H9 (cell line): ENCODE data around the gene SLC35E3. TPM values are rescaled to one million over a fixed set of nuclear protein-coding genes. Genes with fewer than 3 reads are reported as not detected.

ENCODE experiments used
- DNase-seq: peaks from one replicate; pipeline ENCODE4 v3.0.0-alpha.2; 2017
- H2AFZ ChIP-seq: one replicate; pipeline ENCODE4 v1.6.1; 2013; ENCODE audit warnings: mild to moderate bottlenecking, low read length, control low read depth, moderate library complexity
- H2AK5ac ChIP-seq: 2 replicates; pipeline ENCODE4 v1.6.1; 2013; ENCODE audit warnings: low read length, control low read depth, mixed read lengths; ENCODE audit not compliant: insufficient read length
- H2BK120ac ChIP-seq: one replicate; pipeline ENCODE4 v1.6.1; 2013; ENCODE audit warnings: low read depth, mild to moderate bottlenecking, low read length, control low read depth, inconsistent platforms; ENCODE audit not compliant: poor library complexity, severe bottlenecking
- H2BK12ac ChIP-seq: 2 replicates; pipeline ENCODE4 v1.6.1; 2013; ENCODE audit warnings: low read length, control low read depth, mixed read lengths, low read depth; ENCODE audit not compliant: insufficient read length
- H2BK15ac ChIP-seq: 2 replicates; pipeline ENCODE4 v1.6.1; 2013; ENCODE audit warnings: low read depth, low read length, control low read depth
- H2BK20ac ChIP-seq: one replicate; pipeline ENCODE4 v1.6.1; 2013; ENCODE audit warnings: low read depth, mild to moderate bottlenecking, low read length, control low read depth, inconsistent platforms; ENCODE audit not compliant: poor library complexity, severe bottlenecking
- H2BK5ac ChIP-seq: 2 replicates; pipeline ENCODE4 v1.6.1; 2013; ENCODE audit warnings: low read length, control low read depth, mixed read lengths; ENCODE audit not compliant: insufficient read length
- H3K14ac ChIP-seq: 2 replicates; pipeline ENCODE4 v1.6.1; 2013; ENCODE audit warnings: low read length, control low read depth; ENCODE audit not compliant: insufficient read depth
- H3K18ac ChIP-seq: 2 replicates; pipeline ENCODE4 v1.6.1; 2013; ENCODE audit warnings: low read depth, mild to moderate bottlenecking, mixed read lengths, low read length, control low read depth; ENCODE audit not compliant: insufficient read length
- H3K23ac ChIP-seq: 2 replicates; pipeline ENCODE4 v1.6.1; 2013; ENCODE audit warnings: low read length, control low read depth, mixed read lengths, low read depth; ENCODE audit not compliant: insufficient read length
- H3K23me2 ChIP-seq: 2 replicates; pipeline ENCODE4 v1.6.1; 2013; ENCODE audit warnings: low read depth, mild to moderate bottlenecking, mixed read lengths, low read length, control low read depth; ENCODE audit not compliant: insufficient read length, poor library complexity, severe bottlenecking
- H3K27ac ChIP-seq: 2 replicates; pipeline ENCODE4 v1.5.1; 2013; ENCODE audit warnings: low read length, control low read depth, mixed read lengths, low read depth; ENCODE audit not compliant: insufficient read length
- H3K27me3 ChIP-seq: 2 replicates; pipeline ENCODE4 v1.6.1; 2013; ENCODE audit warnings: low read length, control low read depth, inconsistent platforms; ENCODE audit not compliant: insufficient read depth
- H3K4ac ChIP-seq: 2 replicates; pipeline ENCODE4 v1.6.1; 2013; ENCODE audit warnings: low read depth, mild to moderate bottlenecking, control low read depth, inconsistent platforms, low read length, moderate library complexity
- H3K4me1 ChIP-seq: 2 replicates; pipeline ENCODE4 v1.6.1; 2013; ENCODE audit warnings: low read length, control low read depth, inconsistent platforms; ENCODE audit not compliant: insufficient read depth
- H3K4me2 ChIP-seq: 2 replicates; pipeline ENCODE4 v1.6.1; 2013; ENCODE audit warnings: low read length, control low read depth, mixed read lengths; ENCODE audit not compliant: insufficient read length, insufficient read depth
- H3K56ac ChIP-seq: 2 replicates; pipeline ENCODE4 v1.6.1; 2013; ENCODE audit warnings: low read depth, mild to moderate bottlenecking, mixed read lengths, low read length, control low read depth; ENCODE audit not compliant: insufficient read length
- H3K79me1 ChIP-seq: 2 replicates; pipeline ENCODE4 v1.6.1; 2013; ENCODE audit warnings: low read depth, mild to moderate bottlenecking, moderate library complexity, low read length, control low read depth, inconsistent platforms; ENCODE audit not compliant: insufficient read depth, poor library complexity, severe bottlenecking
- H3K79me2 ChIP-seq: 2 replicates; pipeline ENCODE4 v1.6.1; 2013; ENCODE audit warnings: low read length, control low read depth, inconsistent platforms; ENCODE audit not compliant: insufficient read depth
- H3K9ac ChIP-seq: 2 replicates; pipeline ENCODE4 v1.6.1; 2013; ENCODE audit warnings: low read length, control low read depth, mixed read lengths; ENCODE audit not compliant: insufficient read length; ENCODE audit errors: extremely low read depth
- H3K9me3 ChIP-seq: one replicate; pipeline ENCODE4 v1.6.1; 2013; ENCODE audit warnings: low read depth, low read length, inconsistent platforms; ENCODE audit not compliant: control insufficient read depth
- H3T11ph ChIP-seq: one replicate; pipeline ENCODE4 v1.6.1; 2013; ENCODE audit warnings: mild to moderate bottlenecking, low read length, control low read depth, inconsistent platforms
- H4K20me1 ChIP-seq: one replicate; pipeline ENCODE4 v1.6.1; 2013; ENCODE audit not compliant: control insufficient read depth, insufficient read length, insufficient read depth
- H4K5ac ChIP-seq: 2 replicates; pipeline ENCODE4 v1.6.1; 2013; ENCODE audit warnings: low read depth, mild to moderate bottlenecking, mixed read lengths, low read length, control low read depth; ENCODE audit not compliant: insufficient read length
- H4K8ac ChIP-seq: replicated peaks from 2 replicates; pipeline ENCODE4 v1.6.1; 2013; ENCODE audit warnings: low read length, control low read depth, mixed read lengths, low read depth; ENCODE audit not compliant: insufficient read length
- H4K91ac ChIP-seq: 2 replicates; pipeline ENCODE4 v1.6.1; 2013; ENCODE audit warnings: low read depth, mild to moderate bottlenecking, moderate library complexity, mixed read lengths, low read length, control low read depth; ENCODE audit not compliant: insufficient read length
- H3K27ac Mint-ChIP-seq, 3 experiments: 2 replicates in 2 of 3; 3 replicates in 1 of 3; pipeline ENCODE4 v1.8.0; 2020 to 2021; ENCODE audit warnings: mixed read lengths in 3 of 3, mild to moderate bottlenecking in 1 of 3, moderate library complexity in 1 of 3
- H3K27me3 Mint-ChIP-seq: 2 replicates; pipeline ENCODE4 v1.8.0; 2021; ENCODE audit warnings: low read depth, mild to moderate bottlenecking, moderate library complexity, mixed read lengths
- H3K36me3 Mint-ChIP-seq, 3 experiments: 2 replicates in 2 of 3; 3 replicates in 1 of 3; pipeline ENCODE4 v1.8.0; 2020 to 2021; ENCODE audit warnings: low read depth in 3 of 3, mixed read lengths in 3 of 3; ENCODE audit not compliant: insufficient read depth in 1 of 3
- H3K4me1 Mint-ChIP-seq, 2 experiments: 2 replicates each; pipeline ENCODE4 v1.8.0; 2020; ENCODE audit warnings: mixed read lengths in 2 of 2
- H3K4me3 Mint-ChIP-seq, 2 experiments: 2 replicates in 1 of 2; 3 replicates in 1 of 2; pipeline ENCODE4 v1.8.0; 2020 to 2021; ENCODE audit warnings: mild to moderate bottlenecking in 2 of 2, mixed read lengths in 2 of 2, moderate library complexity in 1 of 2
- H3K9me3 Mint-ChIP-seq, 2 experiments: 2 replicates in 1 of 2; 3 replicates in 1 of 2; pipeline ENCODE4 v1.8.0; 2020; ENCODE audit warnings: mild to moderate bottlenecking in 2 of 2, mixed read lengths in 2 of 2, moderate library complexity in 1 of 2
- WGBS: extraction: QIAGEN DNeasy Blood & Tissue Kit; methylation state at CpG from one replicate; pipeline ENCODE4 v1.1.7; 2013; ENCODE audit warnings: missing lambda C conversion rate, low lambda C conversion rate, mixed read lengths; ENCODE audit not compliant: insufficient read length; ENCODE audit errors: extremely low coverage; 5-methylcytosine and 5-hydroxymethylcytosine counted together
- total RNA-seq: library from RNA; stranded (reverse); gene quantifications from 2 replicates; pipeline ENCODE4 v1.2.1, GENCODE V29; 2021
- TF ChIP-seq, protein P1 (sequence below): fragments of 200-600 bp; sonication (generic); conservative IDR thresholded peaks from 3 replicates; pipeline ENCODE4 v1.8.0; 2021; ENCODE audit warnings: antibody characterized with exemption, mild to moderate bottlenecking

SLC35E3 gene
- total RNA-seq, 1 experiment from 2014 or later, result 17.9 TPM

DNA sequence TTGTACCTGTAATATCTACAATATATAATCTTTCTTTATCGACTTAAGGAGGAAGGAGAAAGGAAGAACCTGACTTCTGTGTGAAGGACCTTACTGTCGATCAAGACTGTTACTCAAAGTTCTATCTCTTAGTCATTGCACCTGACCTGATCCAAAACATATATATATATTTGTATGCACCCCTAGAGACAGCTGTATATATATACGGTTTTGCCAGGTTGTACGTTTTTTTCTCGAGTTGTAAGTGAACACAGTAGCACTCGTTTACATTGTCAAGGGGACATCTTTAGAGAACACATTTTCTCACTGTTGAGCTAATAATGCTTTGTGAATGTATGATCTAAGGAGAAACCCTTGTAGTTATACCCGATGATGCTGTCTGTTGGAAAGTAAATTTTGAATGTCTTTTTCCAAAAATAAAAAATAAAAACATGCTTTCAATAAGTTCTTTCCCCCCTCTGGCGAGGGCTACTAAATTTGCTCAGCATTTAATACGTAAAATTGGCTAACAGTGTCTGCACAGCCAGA, 536 bp upstream of the SLC35E3 start:
- no peak overlapping the region for H3K27ac ChIP-seq
- no peak overlapping the region for H3T11ph ChIP-seq
- Mint-ChIP-seq H3K9me3 (no peaks in the 10 kb centered on the region), H3K27ac (peak overlapping the region in 1 of 3 experiments; percentile 92; a peak in 3 of 7 replicates), H3K4me3 (peak overlapping the region; percentile 96 to 99), H3K36me3 (peaks cover 0 to 30% (median 26%) of the 10 kb centered on the region in 3 experiments; a peak in 6 of 7 replicates), H3K27me3 (no peaks in the 10 kb centered on the region), H3K4me1 (peaks cover 12 to 17% of the 10 kb centered on the region in 2 experiments)
- no peak overlapping the region for H3K56ac ChIP-seq
- no peak overlapping the region for H3K23ac ChIP-seq
- no peak overlapping the region for H3K14ac ChIP-seq
- DNase-seq, result no peak
- H3K79me1 ChIP-seq, result no peaks in the 10 kb centered on the region
- no peak overlapping the region for H4K5ac ChIP-seq
- H3K4me1 ChIP-seq, result no peaks in the 10 kb centered on the region
- no peak overlapping the region for H2BK120ac ChIP-seq
- H4K91ac ChIP-seq, result no peak overlapping the region
- TF ChIP-seq, protein P1, sequence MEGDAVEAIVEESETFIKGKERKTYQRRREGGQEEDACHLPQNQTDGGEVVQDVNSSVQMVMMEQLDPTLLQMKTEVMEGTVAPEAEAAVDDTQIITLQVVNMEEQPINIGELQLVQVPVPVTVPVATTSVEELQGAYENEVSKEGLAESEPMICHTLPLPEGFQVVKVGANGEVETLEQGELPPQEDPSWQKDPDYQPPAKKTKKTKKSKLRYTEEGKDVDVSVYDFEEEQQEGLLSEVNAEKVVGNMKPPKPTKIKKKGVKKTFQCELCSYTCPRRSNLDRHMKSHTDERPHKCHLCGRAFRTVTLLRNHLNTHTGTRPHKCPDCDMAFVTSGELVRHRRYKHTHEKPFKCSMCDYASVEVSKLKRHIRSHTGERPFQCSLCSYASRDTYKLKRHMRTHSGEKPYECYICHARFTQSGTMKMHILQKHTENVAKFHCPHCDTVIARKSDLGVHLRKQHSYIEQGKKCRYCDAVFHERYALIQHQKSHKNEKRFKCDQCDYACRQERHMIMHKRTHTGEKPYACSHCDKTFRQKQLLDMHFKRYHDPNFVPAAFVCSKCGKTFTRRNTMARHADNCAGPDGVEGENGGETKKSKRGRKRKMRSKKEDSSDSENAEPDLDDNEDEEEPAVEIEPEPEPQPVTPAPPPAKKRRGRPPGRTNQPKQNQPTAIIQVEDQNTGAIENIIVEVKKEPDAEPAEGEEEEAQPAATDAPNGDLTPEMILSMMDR, result no peak
- H2BK12ac ChIP-seq, result no peak overlapping the region
- H3K9me3 ChIP-seq, result no peaks in the 10 kb centered on the region
- H2BK5ac ChIP-seq, result no peak overlapping the region
- peak overlapping the region; percentile 88 for H3K4me2 ChIP-seq
- H4K8ac ChIP-seq, result no peak overlapping the region
- no peak overlapping the region for H2BK20ac ChIP-seq
- WGBS, result no CpG with 5 or more reads among the region's 9 CpGs
- no peak overlapping the region for H3K18ac ChIP-seq
- no peaks in the 10 kb centered on the region for H3K79me2 ChIP-seq
- H2AFZ ChIP-seq, result no peak overlapping the region
- H3K9ac ChIP-seq, result peak overlapping the region; percentile 48
- H2BK15ac ChIP-seq, result no peak overlapping the region
- no peak overlapping the region for H2AK5ac ChIP-seq
- H3K27me3 ChIP-seq, result no peaks in the 10 kb centered on the region
- H4K20me1 ChIP-seq, result no peaks in the 10 kb centered on the region
- no peak overlapping the region for H3K4ac ChIP-seq
- peaks cover 6% of the 10 kb centered on the region for H3K23me2 ChIP-seq
